ENCODE measurements around the gene ZNF521.

ZNF521 gene

GRCh38 chr18:25250474-25250851 is 101.5 kb downstream of the ZNF521 start:
- DNase-seq (ENCODE audit: low read depth) = no peak

- DNase-seq (ENCODE audit: low read depth) = no peak
These were observed 103.2 kb downstream of the ZNF521 start for GRCh38 chr18:25248755-25249154.

- DNase-seq (ENCODE audit: low read depth) = no peak
These were observed 104.2 kb downstream of the ZNF521 start for GRCh38 chr18:25247725-25248124.

GRCh38 chr18:25244924-25245698 is 106.9 kb downstream of the ZNF521 start:
- no peak for DNase-seq (ENCODE audit: low read depth)

GRCh38 chr18:25244170-25244569 is 107.8 kb downstream of the ZNF521 start:
- no peak for DNase-seq (ENCODE audit: low read depth)

GRCh38 chr18:25243754-25244153 is 108.2 kb downstream of the ZNF521 start:
- no peak for DNase-seq (ENCODE audit: low read depth)

GRCh38 chr18:25243257-25243656 is 108.7 kb downstream of the ZNF521 start:
- DNase-seq (ENCODE audit: low read depth) = no peak

- no peak for DNase-seq (ENCODE audit: low read depth)
These were observed 111.6 kb downstream of the ZNF521 start for GRCh38 chr18:25240420-25240770.

GRCh38 chr18:25239581-25240419 is 112.2 kb downstream of the ZNF521 start:
- DNase-seq (ENCODE audit: low read depth) = no peak

GRCh38 chr18:25239151-25239550 is 112.8 kb downstream of the ZNF521 start:
- DNase-seq (ENCODE audit: low read depth) = no peak

- DNase-seq (ENCODE audit: low read depth) = no peak
These were observed 114.2 kb downstream of the ZNF521 start for GRCh38 chr18:25237571-25238267.

- no peak for DNase-seq (ENCODE audit: low read depth)
These were observed 115.2 kb downstream of the ZNF521 start for GRCh38 chr18:25236736-25237135.

GRCh38 chr18:25235401-25236042 is 116.4 kb downstream of the ZNF521 start:
- DNase-seq (ENCODE audit: low read depth) = no peak

GRCh38 chr18:25234740-25235345 is 117.1 kb downstream of the ZNF521 start:
- DNase-seq (ENCODE audit: low read depth) = no peak

GRCh38 chr18:25234322-25234639 is 117.7 kb downstream of the ZNF521 start:
- no peak for DNase-seq (ENCODE audit: low read depth)

GRCh38 chr18:25233528-25234321 is 118.2 kb downstream of the ZNF521 start:
- DNase-seq (ENCODE audit: low read depth) = no peak

GRCh38 chr18:25231327-25231691 is 120.7 kb downstream of the ZNF521 start:
- no peak for DNase-seq (ENCODE audit: low read depth)

- no peak for DNase-seq (ENCODE audit: low read depth)
These were observed 121.2 kb downstream of the ZNF521 start for GRCh38 chr18:25230658-25231326.

GRCh38 chr18:25229920-25230319 is 122.0 kb downstream of the ZNF521 start:
- DNase-seq (ENCODE audit: low read depth) = no peak

- DNase-seq (ENCODE audit: low read depth) = no peak
These were observed 122.9 kb downstream of the ZNF521 start for GRCh38 chr18:25229081-25229480.

GRCh38 chr18:25228410-25228809 is 123.6 kb downstream of the ZNF521 start:
- DNase-seq (ENCODE audit: low read depth) = no peak
